NT2/D1 (cell line): ENCODE data around the gene ZNF322.

Experiments used
- YY1 ChIP-seq: IDR thresholded peaks from 2 replicates; pipeline ENCODE4 v1.6.1; 2011; ENCODE audit not compliant: insufficient read length, insufficient read depth
- ZNF274 ChIP-seq: IDR thresholded peaks from 2 replicates; pipeline ENCODE4 v1.6.1; 2011; ENCODE audit warnings: mild to moderate bottlenecking, low read depth, low read length

- TF ChIP-seq ZNF274 (no peak), YY1 (no peak)
These were observed 50.1 kb downstream of the ZNF322 start for GRCh38 chr6:26609463-26609862.
